HG02884 (cell line): ENCODE data around the gene PEG3.

Experiments
- ATAC-seq: cut with Tn5 transposase; IDR thresholded peaks from one replicate; pipeline ENCODE4 v1.9.1; 2021; ENCODE audit warnings: mild to moderate bottlenecking, moderate library complexity; ENCODE audit not compliant: unreplicated experiment

Gene PEG3

GRCh38 chr19:56811480-56811879 lies 29.0 kb downstream of the PEG3 start:
- ATAC-seq, result no peak

DNA sequence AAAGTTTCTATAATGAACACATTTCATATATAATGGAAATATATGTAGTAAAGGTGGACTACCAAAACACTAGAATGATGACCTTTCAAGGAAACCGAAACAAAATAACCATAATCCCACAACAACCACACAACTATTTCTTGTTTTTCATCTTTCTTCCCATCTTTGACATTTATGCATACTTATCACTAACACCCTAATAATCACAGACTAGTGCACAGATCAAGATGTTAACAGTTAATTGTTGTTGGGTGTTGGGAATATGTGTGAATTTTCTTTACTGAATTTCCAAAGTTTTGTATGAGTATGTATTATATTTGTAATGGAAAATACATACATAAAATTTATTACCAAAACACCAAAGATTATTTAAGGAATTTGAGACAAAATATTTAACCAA lies 30.3 kb downstream of the PEG3 start:
- ATAC-seq, result no peak

GRCh38 chr19:56808717-56809392 lies 31.7 kb downstream of the PEG3 start:
- no peak for ATAC-seq

GRCh38 chr19:56806639-56807038 lies 33.9 kb downstream of the PEG3 start:
- ATAC-seq, result no peak
